Liver (tissue), 9 donors: Measurements from ENCODE around the gene MAP3K5. TPM values are rescaled to one million over a fixed set of nuclear protein-coding genes. Genes with fewer than 3 reads are reported as not detected.

Source experiments
- DNase-seq: peaks from one replicate; pipeline ENCODE4 v3.0.0-alpha.2; 2017; ENCODE audit warnings: low spot score
- H3K27ac ChIP-seq, 2 donors: one replicate each; pipeline ENCODE4 v1.7.0; 2013; ENCODE audit warnings: inconsistent platforms in 2 of 2, low read length in 2 of 2, control low read depth in 1 of 2, low read depth in 1 of 2, mild to moderate bottlenecking in 1 of 2
- H3K27me3 ChIP-seq, 4 donors: one replicate each; pipeline versions ENCODE4 v1.6.1 to v1.7.0; 2013; ENCODE audit warnings: low read length in 3 of 4, inconsistent platforms in 1 of 4, mild to moderate bottlenecking in 1 of 4, moderate library complexity in 1 of 4; ENCODE audit not compliant: control insufficient read depth in 4 of 4, insufficient read depth in 4 of 4
- H3K36me3 ChIP-seq, 4 donors: one replicate each; pipeline versions ENCODE4 v1.6.1 to v1.7.0; 2013; ENCODE audit warnings: low read length in 3 of 4, mild to moderate bottlenecking in 3 of 4, low read depth in 1 of 4, moderate library complexity in 1 of 4; ENCODE audit not compliant: control insufficient read depth in 4 of 4, insufficient read depth in 3 of 4
- H3K4me1 ChIP-seq, 4 donors: one replicate each; pipeline versions ENCODE4 v1.6.1 to v1.7.0; 2013; ENCODE audit warnings: low read length in 3 of 4, mild to moderate bottlenecking in 3 of 4, moderate library complexity in 1 of 4; ENCODE audit not compliant: control insufficient read depth in 4 of 4, insufficient read depth in 4 of 4
- H3K4me3 ChIP-seq, 3 donors: one replicate each; pipeline versions ENCODE4 v1.6.1 to v1.7.0; 2013; ENCODE audit warnings: low read length in 3 of 3, control low read depth in 1 of 3, low read depth in 1 of 3, mild to moderate bottlenecking in 1 of 3
- H3K9ac ChIP-seq, 2 donors: one replicate each; pipeline ENCODE4 v1.7.0; 2013; ENCODE audit warnings: low read length in 2 of 2, mild to moderate bottlenecking in 2 of 2, moderate library complexity in 2 of 2, control low read depth in 1 of 2, low read depth in 1 of 2
- H3K9me3 ChIP-seq, 4 donors: one replicate each; pipeline versions ENCODE4 v1.6.1 to v1.7.0; 2013; ENCODE audit warnings: low read length in 3 of 4; ENCODE audit not compliant: control insufficient read depth in 4 of 4
- EGR1 ChIP-seq, 2 donors: IDR thresholded peaks; 2 replicates each; pipeline ENCODE4 v1.6.1; 2016 to 2018; ENCODE audit warnings: antibody characterized with exemption in 2 of 2, low read depth in 2 of 2
- FOXA1 ChIP-seq: IDR thresholded peaks from 2 replicates; pipeline ENCODE4 v1.6.1; 2016; ENCODE audit warnings: antibody characterized with exemption
- FOXA2 ChIP-seq: IDR thresholded peaks from 2 replicates; pipeline ENCODE4 v1.6.1; 2016; ENCODE audit warnings: antibody characterized with exemption
- GABPA ChIP-seq, 2 donors: IDR thresholded peaks in 1 of 2; conservative IDR thresholded peaks in 1 of 2; 2 replicates each; pipeline ENCODE4 v1.6.1; 2016; ENCODE audit warnings: antibody characterized with exemption in 2 of 2, mild to moderate bottlenecking in 1 of 2, moderate library complexity in 1 of 2
- HNF4A ChIP-seq, 2 donors: conservative IDR thresholded peaks; 2 replicates each; pipeline ENCODE4 v1.6.1; 2016; ENCODE audit warnings: antibody characterized with exemption in 2 of 2, mild to moderate bottlenecking in 2 of 2
- HNF4G ChIP-seq: IDR thresholded peaks from 2 replicates; pipeline ENCODE4 v1.6.1; 2016; ENCODE audit warnings: antibody characterized with exemption
- JUND ChIP-seq, 2 donors: IDR thresholded peaks; 2 replicates each; pipeline ENCODE4 v1.6.1; 2016; ENCODE audit warnings: antibody characterized with exemption in 2 of 2
- MAX ChIP-seq: IDR thresholded peaks from 2 replicates; pipeline ENCODE4 v1.6.1; 2016; ENCODE audit warnings: antibody characterized with exemption
- NR2F2 ChIP-seq: IDR thresholded peaks from 2 replicates; pipeline ENCODE4 v1.6.1; 2016; ENCODE audit warnings: antibody characterized with exemption
- RAD21 ChIP-seq, 2 donors: IDR thresholded peaks; 2 replicates each; pipeline ENCODE4 v1.6.1; 2016; ENCODE audit warnings: antibody characterized with exemption in 2 of 2, mild to moderate bottlenecking in 2 of 2
- RXRA ChIP-seq, 2 donors: IDR thresholded peaks; 2 replicates each; pipeline ENCODE4 v1.6.1; 2017 to 2018; ENCODE audit warnings: antibody characterized with exemption in 2 of 2, mild to moderate bottlenecking in 1 of 2
- SP1 ChIP-seq: IDR thresholded peaks from 2 replicates; pipeline ENCODE4 v1.6.1; 2018; ENCODE audit warnings: antibody characterized with exemption, mild to moderate bottlenecking
- TAF1 ChIP-seq: conservative IDR thresholded peaks from 2 replicates; pipeline ENCODE4 v1.6.1; 2016; ENCODE audit warnings: antibody characterized with exemption, mild to moderate bottlenecking
- YY1 ChIP-seq: IDR thresholded peaks from 2 replicates; pipeline ENCODE4 v1.6.1; 2016; ENCODE audit warnings: antibody characterized with exemption, mild to moderate bottlenecking
- WGBS: extraction: QIAGEN DNeasy Blood & Tissue Kit; methylation state at CpG from one replicate; pipeline ENCODE4 v1.1.7; 2013; 5-methylcytosine and 5-hydroxymethylcytosine counted together
- polyA plus RNA-seq, 2 donors: library from polyadenylated mRNA; stranded (reverse) in 1 of 2; unstranded in 1 of 2; fragments of 200-250 nt in 1 of 2; fragments of >200 nt in 1 of 2; fragmentation: Nextera tagmentation in 1 of 2; extraction: Ambion mirVana in 1 of 2; gene quantifications; one replicate each; pipeline versions ENCODE4 v1.2.1 to v1.2.3, GENCODE V29; 2013 to 2015
- total RNA-seq, 2 donors: library from RNA; depleted of rRNA; stranded (reverse); fragments of >200 nt; gene quantifications; one replicate each; pipeline ENCODE4 v1.2.3, GENCODE V29; 2014
- TF ChIP-seq, protein P1 (sequence below): IDR thresholded peaks from 2 replicates; pipeline ENCODE4 v1.6.1; 2016; ENCODE audit warnings: antibody characterized with exemption
- TF ChIP-seq, protein P2 (sequence below): IDR thresholded peaks from 2 replicates; pipeline ENCODE4 v1.6.1; 2016; ENCODE audit warnings: antibody characterized with exemption, mild to moderate bottlenecking
- TF ChIP-seq, protein P3 (sequence below): IDR thresholded peaks from 2 replicates; pipeline ENCODE4 v1.6.1; 2016; ENCODE audit warnings: antibody characterized with exemption
- TF ChIP-seq, protein P4 (sequence below): fragments of 150-350 bp; IDR thresholded peaks from 2 replicates; pipeline ENCODE4 v1.5.1; 2017; ENCODE audit warnings: improper control_type of control experiment, low read depth, low read length; ENCODE audit not compliant: missing input control
- donor health status: healthy.
- donor health status: healthy.
- donor health status: healthy.
- donor health status: healthy.
- donor health status: healthy.

The MAP3K5 gene
- total and polyA plus RNA-seq, 4 donors: 2.9 to 18.0 (median 5.5) TPM

GRCh38 chr6:136696783-136697364, 95.4 kb downstream of the MAP3K5 start:
- H3K36me3 ChIP-seq: peaks cover 0 to 5% (median 0%) of the 10 kb centered on the region in 4 donors
- no peak overlapping the region for H3K9ac ChIP-seq
- H3K27ac ChIP-seq: no peak overlapping the region
- WGBS: 96% methylated on average over 7 of the region's 7 CpGs
- no peak for DNase-seq
- no peaks in the 10 kb centered on the region for H3K27me3 ChIP-seq
- no peak for TF ChIP-seq HNF4A (conservative IDR thresholded peaks at IDR 0.05)
- TF ChIP-seq, protein P1, sequence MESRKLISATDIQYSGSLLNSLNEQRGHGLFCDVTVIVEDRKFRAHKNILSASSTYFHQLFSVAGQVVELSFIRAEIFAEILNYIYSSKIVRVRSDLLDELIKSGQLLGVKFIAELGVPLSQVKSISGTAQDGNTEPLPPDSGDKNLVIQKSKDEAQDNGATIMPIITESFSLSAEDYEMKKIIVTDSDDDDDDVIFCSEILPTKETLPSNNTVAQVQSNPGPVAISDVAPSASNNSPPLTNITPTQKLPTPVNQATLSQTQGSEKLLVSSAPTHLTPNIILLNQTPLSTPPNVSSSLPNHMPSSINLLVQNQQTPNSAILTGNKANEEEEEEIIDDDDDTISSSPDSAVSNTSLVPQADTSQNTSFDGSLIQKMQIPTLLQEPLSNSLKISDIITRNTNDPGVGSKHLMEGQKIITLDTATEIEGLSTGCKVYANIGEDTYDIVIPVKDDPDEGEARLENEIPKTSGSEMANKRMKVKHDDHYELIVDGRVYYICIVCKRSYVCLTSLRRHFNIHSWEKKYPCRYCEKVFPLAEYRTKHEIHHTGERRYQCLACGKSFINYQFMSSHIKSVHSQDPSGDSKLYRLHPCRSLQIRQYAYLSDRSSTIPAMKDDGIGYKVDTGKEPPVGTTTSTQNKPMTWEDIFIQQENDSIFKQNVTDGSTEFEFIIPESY: no peak
- TF ChIP-seq MAX: no peak
- no peak for TF ChIP-seq EGR1 (IDR thresholded peaks at IDR 0.05; ENCODE audit: low read depth in 2 of 2)
- no peak for TF ChIP-seq FOXA1
- TF ChIP-seq YY1: no peak
- TF ChIP-seq, protein P2, sequence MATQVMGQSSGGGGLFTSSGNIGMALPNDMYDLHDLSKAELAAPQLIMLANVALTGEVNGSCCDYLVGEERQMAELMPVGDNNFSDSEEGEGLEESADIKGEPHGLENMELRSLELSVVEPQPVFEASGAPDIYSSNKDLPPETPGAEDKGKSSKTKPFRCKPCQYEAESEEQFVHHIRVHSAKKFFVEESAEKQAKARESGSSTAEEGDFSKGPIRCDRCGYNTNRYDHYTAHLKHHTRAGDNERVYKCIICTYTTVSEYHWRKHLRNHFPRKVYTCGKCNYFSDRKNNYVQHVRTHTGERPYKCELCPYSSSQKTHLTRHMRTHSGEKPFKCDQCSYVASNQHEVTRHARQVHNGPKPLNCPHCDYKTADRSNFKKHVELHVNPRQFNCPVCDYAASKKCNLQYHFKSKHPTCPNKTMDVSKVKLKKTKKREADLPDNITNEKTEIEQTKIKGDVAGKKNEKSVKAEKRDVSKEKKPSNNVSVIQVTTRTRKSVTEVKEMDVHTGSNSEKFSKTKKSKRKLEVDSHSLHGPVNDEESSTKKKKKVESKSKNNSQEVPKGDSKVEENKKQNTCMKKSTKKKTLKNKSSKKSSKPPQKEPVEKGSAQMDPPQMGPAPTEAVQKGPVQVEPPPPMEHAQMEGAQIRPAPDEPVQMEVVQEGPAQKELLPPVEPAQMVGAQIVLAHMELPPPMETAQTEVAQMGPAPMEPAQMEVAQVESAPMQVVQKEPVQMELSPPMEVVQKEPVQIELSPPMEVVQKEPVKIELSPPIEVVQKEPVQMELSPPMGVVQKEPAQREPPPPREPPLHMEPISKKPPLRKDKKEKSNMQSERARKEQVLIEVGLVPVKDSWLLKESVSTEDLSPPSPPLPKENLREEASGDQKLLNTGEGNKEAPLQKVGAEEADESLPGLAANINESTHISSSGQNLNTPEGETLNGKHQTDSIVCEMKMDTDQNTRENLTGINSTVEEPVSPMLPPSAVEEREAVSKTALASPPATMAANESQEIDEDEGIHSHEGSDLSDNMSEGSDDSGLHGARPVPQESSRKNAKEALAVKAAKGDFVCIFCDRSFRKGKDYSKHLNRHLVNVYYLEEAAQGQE: no peak
- no peak for TF ChIP-seq TAF1
- no peak for TF ChIP-seq HNF4G
- TF ChIP-seq GABPA (IDR thresholded peaks at IDR 0.05 in 1 of 2, conservative IDR thresholded peaks at IDR 0.05 in 1 of 2): no peak
- TF ChIP-seq, protein P3, sequence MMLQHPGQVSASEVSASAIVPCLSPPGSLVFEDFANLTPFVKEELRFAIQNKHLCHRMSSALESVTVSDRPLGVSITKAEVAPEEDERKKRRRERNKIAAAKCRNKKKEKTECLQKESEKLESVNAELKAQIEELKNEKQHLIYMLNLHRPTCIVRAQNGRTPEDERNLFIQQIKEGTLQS: no peak
- TF ChIP-seq JUND (IDR thresholded peaks at IDR 0.05): no peak
- no peak for TF ChIP-seq RXRA (IDR thresholded peaks at IDR 0.05)
- no peak for TF ChIP-seq FOXA2
- TF ChIP-seq, protein P4, sequence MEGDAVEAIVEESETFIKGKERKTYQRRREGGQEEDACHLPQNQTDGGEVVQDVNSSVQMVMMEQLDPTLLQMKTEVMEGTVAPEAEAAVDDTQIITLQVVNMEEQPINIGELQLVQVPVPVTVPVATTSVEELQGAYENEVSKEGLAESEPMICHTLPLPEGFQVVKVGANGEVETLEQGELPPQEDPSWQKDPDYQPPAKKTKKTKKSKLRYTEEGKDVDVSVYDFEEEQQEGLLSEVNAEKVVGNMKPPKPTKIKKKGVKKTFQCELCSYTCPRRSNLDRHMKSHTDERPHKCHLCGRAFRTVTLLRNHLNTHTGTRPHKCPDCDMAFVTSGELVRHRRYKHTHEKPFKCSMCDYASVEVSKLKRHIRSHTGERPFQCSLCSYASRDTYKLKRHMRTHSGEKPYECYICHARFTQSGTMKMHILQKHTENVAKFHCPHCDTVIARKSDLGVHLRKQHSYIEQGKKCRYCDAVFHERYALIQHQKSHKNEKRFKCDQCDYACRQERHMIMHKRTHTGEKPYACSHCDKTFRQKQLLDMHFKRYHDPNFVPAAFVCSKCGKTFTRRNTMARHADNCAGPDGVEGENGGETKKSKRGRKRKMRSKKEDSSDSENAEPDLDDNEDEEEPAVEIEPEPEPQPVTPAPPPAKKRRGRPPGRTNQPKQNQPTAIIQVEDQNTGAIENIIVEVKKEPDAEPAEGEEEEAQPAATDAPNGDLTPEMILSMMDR: no peak
- no peak for TF ChIP-seq RAD21 (IDR thresholded peaks at IDR 0.05)
- TF ChIP-seq SP1: no peak
- TF ChIP-seq NR2F2: no peak
- H3K9me3 ChIP-seq: no peaks in the 10 kb centered on the region
- no peak overlapping the region for H3K4me3 ChIP-seq
- H3K4me1 ChIP-seq: peaks cover 0 to 2% (median 0%) of the 10 kb centered on the region in 4 donors
